GM19238 (cell line): Measurements from ENCODE around the gene PPHLN1.
A peak's percentile ranks its signal among the peaks of the same experiment; 100 is the strongest.

Source experiments
- DNase-seq: peaks from one replicate; pipeline ENCODE4 v3.0.0; 2011; ENCODE audit warnings: low spot score; ENCODE audit not compliant: insufficient read length

PPHLN1 gene

GRCh38 chr12:42482041-42482747 lies 156.2 kb downstream of the PPHLN1 start:
- DNase-seq = no peak

- peak; percentile 78 for DNase-seq
Measured at GRCh38 chr12:42482748-42483520, 157.0 kb downstream of the PPHLN1 start.

DNA sequence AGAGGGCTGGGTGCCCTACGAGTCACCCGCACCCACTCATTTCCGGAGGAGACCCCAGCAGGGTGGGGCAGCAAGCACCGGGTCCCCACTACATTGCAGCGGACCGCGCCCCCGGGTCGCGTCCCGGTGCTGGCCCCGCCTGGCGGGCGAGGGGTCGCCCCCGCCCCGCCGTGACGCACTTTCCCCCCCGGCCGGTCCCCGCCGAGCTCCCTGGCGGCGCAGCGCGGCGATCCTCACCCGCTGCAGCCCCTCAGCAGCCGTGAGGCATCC lies 157.5 kb downstream of the PPHLN1 start:
- peak; percentile 23 for DNase-seq

DNA sequence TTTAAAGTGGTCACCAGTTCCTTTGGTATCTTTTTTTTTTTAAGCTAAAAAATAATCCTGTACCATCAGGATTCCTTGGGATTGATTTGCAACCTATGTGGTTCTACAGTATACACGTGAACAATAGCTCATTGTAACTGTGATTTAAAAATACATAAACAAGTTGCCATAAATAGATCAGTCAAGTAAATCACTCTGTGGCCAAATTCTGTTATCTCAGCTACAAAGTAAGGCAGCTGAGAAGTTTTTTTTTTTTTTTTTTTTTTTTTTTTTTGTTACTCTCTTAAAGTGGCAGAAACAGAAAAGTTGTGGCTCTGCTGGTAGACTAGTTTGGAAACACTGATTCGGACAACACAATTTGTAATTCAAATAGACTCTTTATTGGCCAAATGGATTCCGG lies 159.0 kb downstream of the PPHLN1 start:
- no peak for DNase-seq

GRCh38 chr12:42485823-42486222 lies 159.9 kb downstream of the PPHLN1 start:
- DNase-seq = no peak

GRCh38 chr12:42486407-42486806 lies 160.4 kb downstream of the PPHLN1 start:
- DNase-seq = no peak

DNA sequence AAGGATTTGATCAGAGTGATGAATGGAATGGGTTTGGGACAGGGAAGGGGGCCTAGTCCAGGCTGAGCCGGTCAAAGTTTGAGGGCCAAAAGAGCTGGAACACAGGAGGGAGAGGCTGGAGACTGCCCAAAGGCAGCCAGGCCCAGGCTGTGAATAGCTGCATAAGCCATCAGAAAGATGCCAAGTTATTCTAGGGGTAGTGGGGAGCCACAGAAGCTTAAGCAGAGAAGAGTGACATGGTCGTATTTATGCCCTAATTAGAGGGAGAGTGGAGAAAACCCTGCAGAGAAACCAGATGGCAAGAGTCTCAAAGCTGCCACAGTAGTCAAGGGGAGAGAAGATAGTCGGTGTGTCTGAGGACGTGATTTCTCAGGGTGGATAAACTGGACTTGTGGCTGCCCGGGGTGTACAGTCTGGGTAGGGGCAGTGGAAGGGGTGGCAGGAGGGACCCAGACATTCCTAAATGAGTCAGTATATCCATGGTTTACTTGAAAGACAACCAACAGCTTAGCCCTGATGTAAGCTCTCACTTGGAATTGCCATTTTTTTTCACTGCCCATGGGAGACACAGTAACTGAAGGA lies 164.4 kb downstream of the PPHLN1 start:
- no peak for DNase-seq
